KMS-11 (cell line): Measurements from ENCODE around the gene WDR64.

Experiments used
- H2AFZ ChIP-seq: fragments of 200-600 bp; sonication (generic); 2 replicates; pipeline ENCODE4 v1.6.1; 2016; ENCODE audit warnings: antibody characterized with exemption, mixed run types, low read depth
- H3K27ac ChIP-seq: fragments of 200-600 bp; sonication (generic); 2 replicates; pipeline ENCODE4 v1.6.1; 2016; ENCODE audit warnings: mild to moderate bottlenecking, mixed run types
- H3K27me3 ChIP-seq: fragments of 200-600 bp; sonication (generic); 2 replicates; pipeline ENCODE4 v1.6.1; 2017; ENCODE audit warnings: mild to moderate bottlenecking, low read depth, mixed run types, moderate library complexity; ENCODE audit not compliant: insufficient read depth
- H3K36me3 ChIP-seq: fragments of 200-600 bp; sonication (generic); 2 replicates; pipeline ENCODE4 v1.6.1; 2017; ENCODE audit warnings: mild to moderate bottlenecking, mixed run types; ENCODE audit not compliant: insufficient read depth
- H3K4me1 ChIP-seq: fragments of 200-600 bp; sonication (generic); 2 replicates; pipeline ENCODE4 v1.6.1; 2016; ENCODE audit warnings: mild to moderate bottlenecking, low read depth, mixed run types; ENCODE audit not compliant: poor library complexity, severe bottlenecking
- H3K4me2 ChIP-seq: fragments of 200-600 bp; sonication (generic); 2 replicates; pipeline ENCODE4 v1.7.0; 2016; ENCODE audit warnings: mild to moderate bottlenecking, mixed run types
- H3K4me3 ChIP-seq: fragments of 200-600 bp; sonication (generic); IDR thresholded peaks from 2 replicates; pipeline ENCODE4 v1.6.1; 2017; ENCODE audit warnings: low read depth, low read length, mixed read lengths; ENCODE audit not compliant: insufficient read depth
- H3K79me2 ChIP-seq: fragments of 200-600 bp; sonication (generic); 2 replicates; pipeline ENCODE4 v1.6.1; 2016; ENCODE audit warnings: low read depth, mixed run types; ENCODE audit not compliant: insufficient read depth
- H3K9ac ChIP-seq: fragments of 200-600 bp; sonication (generic); 2 replicates; pipeline ENCODE4 v1.6.1; 2016; ENCODE audit warnings: mild to moderate bottlenecking, mixed run types
- H4K20me1 ChIP-seq: fragments of 200-600 bp; sonication (generic); 2 replicates; pipeline ENCODE4 v1.6.1; 2016; ENCODE audit warnings: mild to moderate bottlenecking, mixed run types; ENCODE audit not compliant: insufficient read depth
- CTCF ChIP-seq: fragments of 200-600 bp; sonication (generic); conservative IDR thresholded peaks from 2 replicates; pipeline ENCODE4 v1.6.1; 2017; ENCODE audit warnings: low read depth, mild to moderate bottlenecking, antibody characterized with exemption, low read length, moderate library complexity, mixed read lengths

Gene WDR64

GRCh38 chr1:241776911-241777310 is 124.8 kb downstream of the WDR64 start:
- Histone ChIP-seq H3K4me2 (no peak overlapping the region), H3K27ac (no peak overlapping the region), H3K9ac (no peak overlapping the region), H3K4me1 (peaks cover 3% of the 10 kb centered on the region), H3K27me3 (no peaks in the 10 kb centered on the region), H3K79me2 (no peaks in the 10 kb centered on the region), H2AFZ (no peak overlapping the region), H3K36me3 (no peaks in the 10 kb centered on the region), H3K4me3 (no peak overlapping the region), H4K20me1 (no peaks in the 10 kb centered on the region)
- TF ChIP-seq CTCF: no peak

- no peaks in the 10 kb centered on the region for H3K27me3 ChIP-seq
- no peaks in the 10 kb centered on the region for H3K36me3 ChIP-seq
- no peak overlapping the region for H2AFZ ChIP-seq
- no peak overlapping the region for H3K4me2 ChIP-seq
- H3K27ac ChIP-seq: no peak overlapping the region
- no peak overlapping the region for H3K9ac ChIP-seq
- no peaks in the 10 kb centered on the region for H3K4me1 ChIP-seq
- no peak overlapping the region for H3K4me3 ChIP-seq
- no peaks in the 10 kb centered on the region for H4K20me1 ChIP-seq
- TF ChIP-seq CTCF: no peak
- H3K79me2 ChIP-seq: no peaks in the 10 kb centered on the region
These were observed 126.0 kb downstream of the WDR64 start for GRCh38 chr1:241778117-241778516.

- H3K4me1 ChIP-seq: no peaks in the 10 kb centered on the region
- H3K4me2 ChIP-seq: no peak overlapping the region
- H4K20me1 ChIP-seq: no peaks in the 10 kb centered on the region
These were observed 127.8 kb downstream of the WDR64 start for GRCh38 chr1:241779897-241780296.

GRCh38 chr1:241782396-241782795 is 130.3 kb downstream of the WDR64 start:
- Histone ChIP-seq H3K9ac (no peak overlapping the region), H3K79me2 (no peaks in the 10 kb centered on the region), H3K4me3 (no peak overlapping the region), H3K27me3 (no peaks in the 10 kb centered on the region), H3K27ac (no peak overlapping the region), H2AFZ (no peak overlapping the region), H3K36me3 (no peaks in the 10 kb centered on the region), H3K4me1 (no peaks in the 10 kb centered on the region), H3K4me2 (no peak overlapping the region), H4K20me1 (no peaks in the 10 kb centered on the region)
- no peak for TF ChIP-seq CTCF

More at GRCh38 chr1:241779897-241780296, 127.8 kb downstream of the WDR64 start:
- Histone ChIP-seq H3K27me3 (no peaks in the 10 kb centered on the region), H3K36me3 (no peaks in the 10 kb centered on the region), H3K79me2 (no peaks in the 10 kb centered on the region), H3K27ac (no peak overlapping the region), H3K9ac (no peak overlapping the region), H3K4me3 (no peak overlapping the region), H2AFZ (no peak overlapping the region)
- no peak for TF ChIP-seq CTCF
